Medulla oblongata (tissue), 1 donor: ENCODE measurements around the gene ACER1.
A peak's percentile ranks its signal among the peaks of the same experiment; 100 is the strongest.
"Not testable (repeated sequence)": the region's sequence is repeated elsewhere in the genome, so short reads cannot be mapped to it uniquely, and the experiment has no call there.

Experiments used
- DNase-seq: peaks from one replicate; pipeline ENCODE4 v3.0.0-alpha.2; 2015; ENCODE audit errors: extremely low spot score

The ACER1 gene

GRCh38 chr19:6288737-6289136 is 44.7 kb downstream of the ACER1 start:
- no peak for DNase-seq

GRCh38 chr19:6287269-6287885 is 46.0 kb downstream of the ACER1 start:
- no peak for DNase-seq

GRCh38 chr19:6286676-6287075 is 46.7 kb downstream of the ACER1 start:
- DNase-seq, result no peak

GRCh38 chr19:6282393-6282792 is 51.0 kb downstream of the ACER1 start:
- not testable (repeated sequence) for DNase-seq

- peak; percentile 97 for DNase-seq
Measured at GRCh38 chr19:6279931-6280591, 53.4 kb downstream of the ACER1 start, which contains the start of gene MLLT1. Gene MLLT1, minus strand, starts transcription at chr19:6279975. Its CDS starts 191 bp downstream, at chr19:6279784.

GRCh38 chr19:6279620-6279930 is 53.8 kb downstream of the ACER1 start:
- no peak for DNase-seq

GRCh38 chr19:6278740-6279619 is 54.4 kb downstream of the ACER1 start:
- no peak for DNase-seq

- no peak for DNase-seq
Measured at GRCh38 chr19:6278051-6278450, 55.4 kb downstream of the ACER1 start.

GRCh38 chr19:6276447-6276846 is 57.0 kb downstream of the ACER1 start:
- no peak for DNase-seq

GRCh38 chr19:6275170-6275744 is 58.2 kb downstream of the ACER1 start:
- DNase-seq, result no peak

GRCh38 chr19:6274756-6275155 is 58.7 kb downstream of the ACER1 start:
- peak; percentile 47 for DNase-seq

GRCh38 chr19:6273701-6274601 is 59.5 kb downstream of the ACER1 start:
- peak; percentile 68 for DNase-seq

GRCh38 chr19:6272913-6273600 is 60.4 kb downstream of the ACER1 start:
- no peak for DNase-seq

GRCh38 chr19:6272411-6272791 is 61.0 kb downstream of the ACER1 start:
- no peak for DNase-seq

GRCh38 chr19:6271721-6272410 is 61.5 kb downstream of the ACER1 start:
- peak; percentile 61 for DNase-seq

GRCh38 chr19:6271251-6271650 is 62.2 kb downstream of the ACER1 start:
- DNase-seq, result no peak

GRCh38 chr19:6270822-6271221 is 62.6 kb downstream of the ACER1 start:
- no peak for DNase-seq

- DNase-seq, result no peak
Measured at GRCh38 chr19:6270076-6270745, 63.2 kb downstream of the ACER1 start.

- no peak for DNase-seq
Measured at GRCh38 chr19:6269101-6269886, 64.1 kb downstream of the ACER1 start.
